ENCODE results near the gene MAP7.

The MAP7 gene

GRCh38 chr6:136294621-136295020 lies 255.6 kb downstream of the MAP7 start:
- Histone ChIP-seq H3K27me3 (ENCODE audit: insufficient read depth, low read depth, severe bottlenecking) (no peaks in the 10 kb centered on the region), H3K9me3 (ENCODE audit: severe bottlenecking) (no peaks in the 10 kb centered on the region), H3K4me3 (ENCODE audit: low read depth, low read length) (no peak overlapping the region), H3K36me3 (no peaks in the 10 kb centered on the region), H3K27ac (no peak overlapping the region)
- no peak for DNase-seq
- no peak for TF ChIP-seq CTCF (IDR thresholded peaks at IDR 0.05; ENCODE audit: low read depth, low read length)

All from WERI-Rb-1 (cell line).